Occipital lobe (tissue), 2 donors: ENCODE measurements around the gene IFT27. TPM values are rescaled to one million over a fixed set of nuclear protein-coding genes. Genes with fewer than 3 reads are reported as not detected.
A peak's percentile ranks its signal among the peaks of the same experiment; 100 is the strongest.
"Not testable (repeated sequence)": the region's sequence is repeated elsewhere in the genome, so short reads cannot be mapped to it uniquely, and the experiment has no call there.

Source experiments
- DNase-seq: peaks from one replicate; lab custom pipeline; 2025; lab: John Stamatoyannopoulos, UW
- total RNA-seq: library from RNA; depleted of rRNA; stranded (reverse); fragments of >200 nt; gene quantifications from one replicate; pipeline ENCODE4 v1.2.3, GENCODE V29; 2014

IFT27 gene
- total RNA-seq, 1 donor from 2014 or later, result 16.4 TPM

GRCh38 chr22:36765131-36765942 is 10.6 kb downstream of the IFT27 start:
- no peak for DNase-seq

GRCh38 chr22:36764641-36765040 is 11.3 kb downstream of the IFT27 start:
- no peak for DNase-seq

GRCh38 chr22:36764060-36764459 is 11.9 kb downstream of the IFT27 start:
- DNase-seq, result no peak

- no peak for DNase-seq
Observed at GRCh38 chr22:36763576-36763975, 12.3 kb downstream of the IFT27 start.

- DNase-seq, result no peak
Observed at GRCh38 chr22:36762687-36763260, 13.1 kb downstream of the IFT27 start.

GRCh38 chr22:36761553-36762240 is 14.2 kb downstream of the IFT27 start:
- DNase-seq, result no peak

GRCh38 chr22:36760786-36761185 is 15.1 kb downstream of the IFT27 start:
- no peak for DNase-seq

- no peak for DNase-seq
Observed at GRCh38 chr22:36759481-36760159, 16.3 kb downstream of the IFT27 start.

GRCh38 chr22:36758792-36759271 is 17.1 kb downstream of the IFT27 start:
- no peak for DNase-seq

GRCh38 chr22:36757668-36758211 is 18.2 kb downstream of the IFT27 start:
- peak; percentile 34 for DNase-seq

GRCh38 chr22:36756746-36757655 is 18.9 kb downstream of the IFT27 start:
- no peak for DNase-seq

- no peak for DNase-seq
Observed at GRCh38 chr22:36756031-36756430, 19.9 kb downstream of the IFT27 start.

GRCh38 chr22:36755316-36755715 is 20.6 kb downstream of the IFT27 start:
- no peak for DNase-seq

GRCh38 chr22:36754881-36755280 is 21.0 kb downstream of the IFT27 start:
- not testable (repeated sequence) for DNase-seq

GRCh38 chr22:36753916-36754315 is 22.0 kb downstream of the IFT27 start:
- no peak for DNase-seq

GRCh38 chr22:36753120-36753802 is 22.7 kb downstream of the IFT27 start:
- no peak for DNase-seq

- DNase-seq, result no peak
Observed at GRCh38 chr22:36746375-36746970, 29.4 kb downstream of the IFT27 start.

- DNase-seq, result no peak
Observed at GRCh38 chr22:36745301-36745995, 30.5 kb downstream of the IFT27 start.

- no peak for DNase-seq
Observed at GRCh38 chr22:36744791-36745190, 31.1 kb downstream of the IFT27 start.
